H1 (cell line): ENCODE results near the gene PLB1. TPM values are rescaled to one million over a fixed set of nuclear protein-coding genes. Genes with fewer than 3 reads are reported as not detected.

ENCODE experiments used
- KDM1A ChIP-seq: fragments of 200-600, 300-600 bp; sonication (generic); IDR thresholded peaks from 2 replicates; pipeline ENCODE4 v1.7.1; 2016; ENCODE audit warnings: mild to moderate bottlenecking, low read length, borderline replicate concordance
- KDM4A ChIP-seq: IDR thresholded peaks from one replicate; pipeline ENCODE4 v1.7.1; 2012; ENCODE audit warnings: low read depth, mild to moderate bottlenecking, moderate library complexity, low read length, inconsistent platforms; ENCODE audit not compliant: severe bottlenecking
- RNF2 ChIP-seq: fragments of 200-900, 300-1000 bp; sonication (generic); IDR thresholded peaks from 2 replicates; pipeline ENCODE4 v1.7.1; 2016; ENCODE audit warnings: borderline replicate concordance, low read depth, mild to moderate bottlenecking, antibody characterized with exemption, low read length; ENCODE audit not compliant: poor library complexity, severe bottlenecking; ENCODE audit errors: missing control alignments
- SP4 ChIP-seq: IDR thresholded peaks from 2 replicates; pipeline ENCODE4 v1.6.1; 2012; ENCODE audit warnings: low read length, inconsistent platforms
- TCF12 ChIP-seq: IDR thresholded peaks from 2 replicates; pipeline ENCODE4 v1.6.1; 2011; ENCODE audit warnings: low read depth, mild to moderate bottlenecking, low read length
- polyA plus RNA-seq, 7 experiments: library from polyadenylated mRNA; depleted of rRNA in 3 of 7; stranded (reverse) in 5 of 7; unstranded in 2 of 7; fragments of >200 nt in 5 of 7; fragments of 200-250 nt in 2 of 7; gene quantifications; 1 replicate in 5 of 7; 2 replicates in 1 of 7; 4 replicates in 1 of 7; pipeline versions ENCODE4 v1.2.1 to v1.2.3, GENCODE V29; 2011 to 2013; ENCODE audit warnings: missing spikeins in 2 of 7, mixed read lengths in 2 of 7
- total RNA-seq: library from RNA; stranded (reverse); fragmentation: NEBNext Ultra II Directional; extraction: Animal tissue kit (Norgen Biotek cat#: 25700); gene quantifications from 2 replicates; pipeline ENCODE4 v1.2.1, GENCODE V29; 2021

Gene PLB1
- total and polyA plus RNA-seq, 2 of the 8 experiments (the other 6 are each of a cell fraction or from before 2014, with no cell fraction given), result 0.20 to 0.36 TPM

GRCh38 chr2:28612131-28612812 lies 116.4 kb downstream of the PLB1 start (continued):
- no peak for TF ChIP-seq KDM1A
- no peak for TF ChIP-seq KDM4A
- no peak for TF ChIP-seq TCF12
- no peak for TF ChIP-seq RNF2
- TF ChIP-seq SP4, result no peak
